Bronchial epithelial cell (primary cell): ENCODE data around the gene RBM12. TPM values are rescaled to one million over a fixed set of nuclear protein-coding genes. Genes with fewer than 3 reads are reported as not detected.

ENCODE experiments used
- DNase-seq: peaks from one replicate; pipeline ENCODE4 v3.0.0-alpha.2; 2010; ENCODE audit warnings: low read depth
- FAIRE-seq: peaks from 2 replicates; lab custom pipeline; 2011; peaks lifted over from hg19 to GRCh38; lab: Jason Lieb, UNC
- H3K27me3 ChIP-seq: 2 replicates; pipeline ENCODE4 v1.5.1; 2011; ENCODE audit warnings: low read length; ENCODE audit not compliant: control insufficient read depth, insufficient read depth
- H3K36me3 ChIP-seq: 2 replicates; pipeline ENCODE4 v1.5.1; 2011; ENCODE audit warnings: low read length; ENCODE audit not compliant: control insufficient read depth, insufficient read depth
- H3K4me3 ChIP-seq: 2 replicates; pipeline ENCODE4 v1.5.1; 2011; ENCODE audit warnings: mild to moderate bottlenecking, low read depth, low read length, control low read depth
- CTCF ChIP-seq: IDR thresholded peaks from 2 replicates; pipeline ENCODE4 v1.5.1; 2011; ENCODE audit warnings: mild to moderate bottlenecking, moderate library complexity, low read length, control low read depth, inconsistent platforms; ENCODE audit not compliant: insufficient read depth, severe bottlenecking
- total RNA-seq: library from RNA; depleted of rRNA; stranded (reverse); fragments of >200 nt; gene quantifications from 2 replicates; pipeline ENCODE4 v1.2.1, GENCODE V29; 2014

The RBM12 gene
- total RNA-seq, 1 donor from 2014 or later, result 40.0 TPM

GRCh38 chr20:35618263-35619131 lies 46.2 kb downstream of the RBM12 start:
- H3K36me3 ChIP-seq, result peaks cover 6% of the 10 kb centered on the region
- TF ChIP-seq CTCF, result no peak
- H3K27me3 ChIP-seq, result no peaks in the 10 kb centered on the region
- no peak for FAIRE-seq
- peak overlapping the region; percentile 49 for H3K4me3 ChIP-seq
- peak; percentile 29 for DNase-seq

- Histone ChIP-seq H3K36me3 (peaks cover 6% of the 10 kb centered on the region), H3K27me3 (no peaks in the 10 kb centered on the region), H3K4me3 (peak overlapping the region; percentile 49)
- FAIRE-seq (no peak), DNase-seq (peak; percentile 68)
- peak; percentile 55 for TF ChIP-seq CTCF
Measured at GRCh38 chr20:35617397-35618262, 47.1 kb downstream of the RBM12 start.

- peaks cover 6% of the 10 kb centered on the region for H3K36me3 ChIP-seq
- no peaks in the 10 kb centered on the region for H3K27me3 ChIP-seq
- H3K4me3 ChIP-seq, result peak overlapping the region; percentile 30
- FAIRE-seq, result no peak
- DNase-seq, result peak; percentile 98
- no peak for TF ChIP-seq CTCF
Measured at GRCh38 chr20:35616465-35617396, 48.0 kb downstream of the RBM12 start.

- no peaks in the 10 kb centered on the region for H3K27me3 ChIP-seq
- H3K4me3 ChIP-seq, result peak within 1 kb of the TSS; percentile 51
- H3K36me3 ChIP-seq, result no peaks in the 10 kb centered on the region
- FAIRE-seq (no peak), DNase-seq (no peak)
- TF ChIP-seq CTCF, result no peak
Measured at GRCh38 chr20:35615667-35616464, 48.8 kb downstream of the RBM12 start, which contains the start of gene SPAG4. TSS of gene SPAG4 (plus strand) at chr20:35615829. CDS start at chr20:35616004, 175 bp downstream.
